Hematopoietic multipotent progenitor cell treated with erythropoietin and hydrocortisone succinate and interleukin-3 and kit ligand, for 15 days (in vitro differentiated cells): Measurements from ENCODE around the gene OTOA.
"Not testable (repeated sequence)": the region's sequence is repeated elsewhere in the genome, so short reads cannot be mapped to it uniquely, and the experiment has no call there.

Experiments used
- DNase-seq: peaks from one replicate; pipeline ENCODE4 v3.0.0-alpha.2; 2015; ENCODE audit warnings: low spot score

The OTOA gene

GRCh38 chr16:21641916-21642315 is 21.9 kb upstream of the OTOA start:
- no peak for DNase-seq

GRCh38 chr16:21642861-21643260 is 20.9 kb upstream of the OTOA start:
- peak; percentile 20 for DNase-seq

- DNase-seq = peak; percentile 77
Measured at GRCh38 chr16:21643785-21644184, 20.0 kb upstream of the OTOA start.

GRCh38 chr16:21644674-21645073 is 19.1 kb upstream of the OTOA start:
- no peak for DNase-seq

GRCh38 chr16:21645261-21645721 is 18.5 kb upstream of the OTOA start:
- DNase-seq = peak; percentile 55

GRCh38 chr16:21646091-21646490 is 17.7 kb upstream of the OTOA start:
- DNase-seq = no peak

- DNase-seq = no peak
Measured at GRCh38 chr16:21646721-21647561, 16.8 kb upstream of the OTOA start.

- DNase-seq = no peak
Measured at GRCh38 chr16:21647562-21648164, 16.1 kb upstream of the OTOA start.

GRCh38 chr16:21649826-21650406 is 13.9 kb upstream of the OTOA start:
- not testable (repeated sequence) for DNase-seq

GRCh38 chr16:21650521-21650920 is 13.2 kb upstream of the OTOA start:
- DNase-seq = no peak

GRCh38 chr16:21651515-21651914 is 12.3 kb upstream of the OTOA start:
- no peak for DNase-seq

GRCh38 chr16:21652453-21652852 is 11.3 kb upstream of the OTOA start, which contains the start of gene IGSF6:
Gene IGSF6 (minus strand): TSS chr16:21652608. CDS start chr16:21652598, 10 bp downstream.
- DNase-seq = no peak

- no peak for DNase-seq
Measured at GRCh38 chr16:21653571-21653970, 10.2 kb upstream of the OTOA start.

GRCh38 chr16:21654466-21654865 is 9.3 kb upstream of the OTOA start:
- DNase-seq = no peak

GRCh38 chr16:21654881-21655280 is 8.9 kb upstream of the OTOA start:
- DNase-seq = no peak

- DNase-seq = peak; percentile 79
Measured at GRCh38 chr16:21656795-21657768, 6.7 kb upstream of the OTOA start.

- DNase-seq = no peak
Measured at GRCh38 chr16:21659124-21659523, 4.6 kb upstream of the OTOA start.

- no peak for DNase-seq
Measured at GRCh38 chr16:21664801-21665492, 1.2 kb downstream of the OTOA start.

GRCh38 chr16:21666772-21667171 is 3.0 kb downstream of the OTOA start:
- no peak for DNase-seq

GRCh38 chr16:21667575-21667974 is 3.8 kb downstream of the OTOA start:
- no peak for DNase-seq

- no peak for DNase-seq
Measured at GRCh38 chr16:21673469-21673868, 9.7 kb downstream of the OTOA start.
